IMR-90 (cell line): ENCODE results near the gene RASGRP1. TPM values are rescaled to one million over a fixed set of nuclear protein-coding genes. Genes with fewer than 3 reads are reported as not detected.
A peak's percentile ranks its signal among the peaks of the same experiment; 100 is the strongest.

Source experiments
- ATAC-seq: fragments of 200-7000 bp; cut with Tn5 transposase; 2 replicates; pipeline ENCODE4 v1.9.1; 2020; ENCODE audit warnings: low read depth, mild to moderate bottlenecking, moderate library complexity
- BruUV-seq: library from RNA; stranded (reverse); fragments of 400-500 nt; replicated peaks from 2 replicates; lab custom pipeline; 2021; lab: Mats Ljungman, UMichigan
- CTCF ChIA-PET: fragments of 300-600 bp; formaldehyde crosslinking; extraction: SDS; loops from one replicate; lab custom pipeline; 2021; ENCODE audit warnings: antibody characterized with exemption; lab: Yijun Ruan, JAX
- POLR2A ChIA-PET: fragments of 300-600 bp; sonication (Branson Sonifier 250); formaldehyde crosslinking; loops from one replicate; lab custom pipeline; 2022; ENCODE audit warnings: antibody characterized with exemption; ENCODE audit not compliant: unreplicated experiment; lab: Charles Lee
- DNase-seq: peaks from one replicate; pipeline ENCODE4 v3.0.0; 2013
- H2AFZ ChIP-seq: replicated peaks from 2 replicates; pipeline ENCODE3; 2013; ENCODE audit warnings: low read length, mild to moderate bottlenecking; ENCODE audit not compliant: poor library complexity
- H2AK5ac ChIP-seq: 2 replicates; pipeline ENCODE4 v1.6.1; 2013; ENCODE audit warnings: low read depth, low read length, inconsistent platforms
- H2AK9ac ChIP-seq: replicated peaks from 2 replicates; pipeline ENCODE3; 2013; ENCODE audit warnings: mild to moderate bottlenecking, low read depth, low read length, moderate library complexity; ENCODE audit not compliant: poor library complexity
- H2BK120ac ChIP-seq: 2 replicates; pipeline ENCODE4 v1.6.1; 2013; ENCODE audit warnings: low read depth, low read length, inconsistent platforms
- H2BK15ac ChIP-seq: 3 replicates; pipeline ENCODE4 v1.6.1; 2013; ENCODE audit warnings: low read depth, low read length, inconsistent platforms
- H2BK20ac ChIP-seq: 2 replicates; pipeline ENCODE4 v1.6.1; 2013; ENCODE audit warnings: low read depth, mild to moderate bottlenecking, inconsistent platforms, low read length, moderate library complexity
- H2BK5ac ChIP-seq: 2 replicates; pipeline ENCODE4 v1.6.1; 2013; ENCODE audit warnings: mild to moderate bottlenecking, low read depth, low read length, inconsistent platforms; ENCODE audit not compliant: poor library complexity, severe bottlenecking
- H3K14ac ChIP-seq: replicated peaks from 2 replicates; pipeline ENCODE4 v1.6.1; 2013; ENCODE audit warnings: low read depth, low read length, inconsistent platforms
- H3K18ac ChIP-seq: 2 replicates; pipeline ENCODE4 v1.6.1; 2013; ENCODE audit warnings: low read depth, low read length, control low read depth
- H3K23ac ChIP-seq: 2 replicates; pipeline ENCODE4 v1.6.1; 2013; ENCODE audit warnings: low read depth, low read length, inconsistent platforms
- H3K27ac ChIP-seq: 2 replicates; pipeline ENCODE4 v1.5.1; 2013; ENCODE audit warnings: mild to moderate bottlenecking, control low read depth, low read length; ENCODE audit not compliant: insufficient read depth
- H3K27me3 ChIP-seq: 2 replicates; pipeline ENCODE4 v1.6.1; 2013; ENCODE audit warnings: low read length; ENCODE audit not compliant: control insufficient read depth, insufficient read depth
- H3K36me3 ChIP-seq: 2 replicates; pipeline ENCODE4 v1.6.1; 2013; ENCODE audit warnings: low read length, mixed read lengths; ENCODE audit not compliant: control insufficient read depth, insufficient read depth
- H3K4ac ChIP-seq: 2 replicates; pipeline ENCODE4 v1.6.1; 2013; ENCODE audit warnings: low read depth, low read length, inconsistent platforms
- H3K4me1 ChIP-seq: 2 replicates; pipeline ENCODE4 v1.6.1; 2013; ENCODE audit warnings: low read length, mixed read lengths; ENCODE audit not compliant: control insufficient read depth, insufficient read depth
- H3K4me2 ChIP-seq: 2 replicates; pipeline ENCODE4 v1.6.1; 2013; ENCODE audit warnings: low read depth, mild to moderate bottlenecking, control low read depth, low read length, moderate library complexity
- H3K4me3 ChIP-seq: 2 replicates; pipeline ENCODE4 v1.5.1; 2013; ENCODE audit warnings: low read depth, mild to moderate bottlenecking, control low read depth, low read length, moderate library complexity; ENCODE audit not compliant: insufficient read depth
- H3K56ac ChIP-seq: 2 replicates; pipeline ENCODE4 v1.6.1; 2013; ENCODE audit warnings: low read length, inconsistent platforms; ENCODE audit not compliant: insufficient read depth; ENCODE audit errors: extremely low read depth
- H3K79me1 ChIP-seq, 2 experiments: 2 replicates each; pipeline ENCODE4 v1.6.1; 2013; ENCODE audit warnings: low read length in 2 of 2, inconsistent platforms in 1 of 2, low read depth in 1 of 2
- H3K9ac ChIP-seq: 2 replicates; pipeline ENCODE4 v1.6.1; 2013; ENCODE audit warnings: low read depth, low read length, control low read depth
- H3K9me1 ChIP-seq: 2 replicates; pipeline ENCODE4 v1.6.1; 2013; ENCODE audit warnings: low read length, inconsistent platforms; ENCODE audit not compliant: insufficient read depth
- H3K9me3 ChIP-seq: 2 replicates; pipeline ENCODE4 v1.6.1; 2013; ENCODE audit warnings: low read length; ENCODE audit not compliant: control insufficient read depth, insufficient read depth
- H4K20me1 ChIP-seq: 2 replicates; pipeline ENCODE4 v1.6.1; 2013; ENCODE audit warnings: low read length, inconsistent platforms; ENCODE audit not compliant: insufficient read depth
- H4K5ac ChIP-seq: 2 replicates; pipeline ENCODE4 v1.6.1; 2013; ENCODE audit warnings: mild to moderate bottlenecking, low read depth, low read length, control low read depth
- H4K8ac ChIP-seq, 2 experiments: 2 replicates each; pipeline ENCODE4 v1.6.1; 2013; ENCODE audit warnings: low read depth in 2 of 2, low read length in 2 of 2, control low read depth in 1 of 2, inconsistent platforms in 1 of 2
- H4K91ac ChIP-seq: 2 replicates; pipeline ENCODE4 v1.6.1; 2013; ENCODE audit warnings: low read depth, low read length, inconsistent platforms; ENCODE audit not compliant: insufficient read depth
- BHLHE40 ChIP-seq: fragments of 150-350 bp; IDR thresholded peaks from 2 replicates; pipeline ENCODE4 v1.6.1; 2016; ENCODE audit warnings: mild to moderate bottlenecking, low read depth, low read length
- CEBPB ChIP-seq: IDR thresholded peaks from 2 replicates; pipeline ENCODE4 v1.6.1; 2012; ENCODE audit warnings: low read depth, low read length, improper control_type of control experiment
- CHD1 ChIP-seq: IDR thresholded peaks from 2 replicates; pipeline ENCODE4 v1.6.1; 2012; ENCODE audit warnings: low read depth, low read length, improper control_type of control experiment
- FOS ChIP-seq: fragments of 150-350 bp; IDR thresholded peaks from 2 replicates; pipeline ENCODE4 v1.6.1; 2016; ENCODE audit warnings: low read depth, low read length
- MAFK ChIP-seq: IDR thresholded peaks from 2 replicates; pipeline ENCODE4 v1.6.1; 2012; ENCODE audit warnings: low read depth, low read length, improper control_type of control experiment
- MAZ ChIP-seq: IDR thresholded peaks from 2 replicates; pipeline ENCODE4 v1.6.1; 2012; ENCODE audit warnings: low read depth, mild to moderate bottlenecking, low read length, improper control_type of control experiment, moderate library complexity, borderline replicate concordance
- MXI1 ChIP-seq: IDR thresholded peaks from 2 replicates; pipeline ENCODE4 v1.6.1; 2012; ENCODE audit warnings: low read depth, mild to moderate bottlenecking, low read length, moderate library complexity, borderline replicate concordance
- NFE2L2 ChIP-seq: fragments of 150-350 bp; IDR thresholded peaks from 2 replicates; pipeline ENCODE4 v1.6.1; 2016; ENCODE audit warnings: low read depth, mild to moderate bottlenecking, low read length
- POLR2A ChIP-seq: IDR thresholded peaks from 2 replicates; pipeline ENCODE4 v1.6.1; 2012; ENCODE audit warnings: mild to moderate bottlenecking, low read depth, low read length
- RAD21 ChIP-seq: IDR thresholded peaks from 2 replicates; pipeline ENCODE4 v1.6.1; 2012; ENCODE audit warnings: low read length, improper control_type of control experiment
- RCOR1 ChIP-seq: IDR thresholded peaks from 2 replicates; pipeline ENCODE4 v1.6.1; 2012; ENCODE audit warnings: mild to moderate bottlenecking, low read length, improper control_type of control experiment; ENCODE audit not compliant: insufficient replicate concordance
- RFX5 ChIP-seq: IDR thresholded peaks from 2 replicates; pipeline ENCODE4 v1.8.0; 2012; ENCODE audit warnings: low read depth, mild to moderate bottlenecking, low read length, moderate library complexity
- SMC3 ChIP-seq: fragments of 150-350 bp; IDR thresholded peaks from 2 replicates; pipeline ENCODE4 v1.6.1; 2016; ENCODE audit warnings: low read depth, mild to moderate bottlenecking, antibody characterized with exemption, low read length, moderate library complexity
- WGBS, 2 experiments: methylation state at CpG; one replicate each; pipeline versions ENCODE4 v1.1.5 to v1.1.7; 2013; ENCODE audit warnings: missing lambda C conversion rate in 2 of 2; ENCODE audit not compliant: insufficient read length in 1 of 2; ENCODE audit errors: extremely low coverage in 2 of 2; 5-methylcytosine and 5-hydroxymethylcytosine counted together
- dilution Hi-C: fragments of 300-500 bp; cut with HindIII; formaldehyde crosslinking; loops from one replicate; pipeline ENCODE4 v1.14.3; 2018; ENCODE audit warnings: low sequenced_read_pairs; ENCODE audit not compliant: unreplicated experiment
- in situ Hi-C: fragments of 300-500 bp; cut with MboI; formaldehyde crosslinking; loops from 3 replicates; pipeline ENCODE4 v1.14.3; 2019; ENCODE audit warnings: low sequenced_read_pairs, inconsistent platforms, mixed read lengths
- intact Hi-C: fragments of 100-400 bp; cut with micrococcal nuclease; formaldehyde crosslinking; loops from 2 replicates; pipeline ENCODE4 v1.10.0; 2022
- polyA plus RNA-seq, 3 experiments: library from polyadenylated mRNA; depleted of rRNA; stranded (reverse); fragments of >200 nt; gene quantifications; 2 replicates each; pipeline ENCODE4 v1.2.3, GENCODE V29; 2012; ENCODE audit warnings: low replicate concordance in 1 of 3
- total RNA-seq: library from RNA; depleted of rRNA; stranded (reverse); fragments of >200 nt; gene quantifications from 2 replicates; pipeline ENCODE4 v1.2.3, GENCODE V29; 2012
- TF ChIP-seq, protein P1 (sequence below): fragments of 150-350 bp; IDR thresholded peaks from 2 replicates; pipeline ENCODE4 v1.6.1; 2017; ENCODE audit warnings: mild to moderate bottlenecking, antibody characterized with exemption, low read length, low read depth
- TF ChIP-seq, protein P2 (sequence below): fragments of 150-350 bp; IDR thresholded peaks from 2 replicates; pipeline ENCODE4 v1.6.1; 2016; ENCODE audit warnings: low read depth, mild to moderate bottlenecking, low read length, moderate library complexity, borderline replicate concordance
- TF ChIP-seq, protein P3 (sequence below): conservative IDR thresholded peaks from 2 replicates; pipeline ENCODE4 v1.5.1; 2012; ENCODE audit warnings: mild to moderate bottlenecking, low read depth, low read length, improper control_type of control experiment

RASGRP1 gene
- total and polyA plus RNA-seq, 2 of the 4 experiments (the other 2 are of a cell fraction), result 1.4 to 3.2 TPM

DNA sequence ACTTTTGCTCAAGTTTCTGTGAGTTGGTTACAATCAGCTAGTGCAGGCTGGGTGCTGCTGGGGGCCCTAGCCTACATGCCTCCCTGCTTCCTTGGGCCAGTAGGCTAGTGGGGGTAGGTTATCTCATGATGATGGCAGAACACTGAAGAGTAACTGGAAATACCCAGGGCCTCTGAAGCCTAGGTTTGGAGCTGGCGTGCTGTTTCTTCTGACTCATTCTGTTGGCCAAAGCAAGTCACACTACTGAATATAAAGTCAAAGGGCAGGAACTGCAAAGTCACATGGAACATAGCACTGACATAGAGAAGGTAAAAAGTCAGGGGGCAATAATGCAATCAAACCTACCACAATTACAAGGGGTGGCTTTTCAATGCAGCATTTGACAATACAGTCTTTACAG lies 34.5 kb downstream of the RASGRP1 start:
- ATAC-seq (no peak), DNase-seq (no peak)
- dilution Hi-C loops, result no loop called here
- Histone ChIP-seq H3K27ac (no peak overlapping the region), H2BK5ac (no peak overlapping the region), H4K91ac (no peak overlapping the region; the same call in 1 of the 2 replicates), H3K27me3 (no peaks in the 10 kb centered on the region), H2BK20ac (0 out of 2 replicates have a peak overlapping the region, but pooled peaks have one; percentile 8), H3K36me3 (no peaks in the 10 kb centered on the region), H3K14ac (0 out of 2 replicates have a peak overlapping the region, but pooled peaks have one; percentile 20), H2BK15ac (no peak overlapping the region), H2AK9ac (no peak overlapping the region), H3K18ac (peak overlapping the region; percentile 16; the same call in 1 of the 2 replicates), H3K9ac (no peak overlapping the region), H2AFZ (no peak overlapping the region), H3K56ac (no peak overlapping the region), H3K9me1 (no peaks in the 10 kb centered on the region), H3K23ac (no peak overlapping the region), H3K4me3 (no peak overlapping the region), H4K20me1 (no peaks in the 10 kb centered on the region), H3K4me2 (no peak overlapping the region), H4K5ac (no peak overlapping the region), H2AK5ac (no peak overlapping the region), H3K9me3 (no peaks in the 10 kb centered on the region), H3K4ac (no peak overlapping the region), H4K8ac (no peak overlapping the region), H2BK120ac (no peak overlapping the region), H3K4me1 (peaks cover 4% of the 10 kb centered on the region; the same call in 1 of the 2 replicates), H3K79me1 (no peaks in the 10 kb centered on the region)
- CTCF ChIA-PET, result no interaction called here
- no TSS peak for BruUV-seq
- no CpG with 5 or more reads among the region's 1 CpG for WGBS, 2 experiments
- no peak for TF ChIP-seq RAD21
- TF ChIP-seq, protein P1, sequence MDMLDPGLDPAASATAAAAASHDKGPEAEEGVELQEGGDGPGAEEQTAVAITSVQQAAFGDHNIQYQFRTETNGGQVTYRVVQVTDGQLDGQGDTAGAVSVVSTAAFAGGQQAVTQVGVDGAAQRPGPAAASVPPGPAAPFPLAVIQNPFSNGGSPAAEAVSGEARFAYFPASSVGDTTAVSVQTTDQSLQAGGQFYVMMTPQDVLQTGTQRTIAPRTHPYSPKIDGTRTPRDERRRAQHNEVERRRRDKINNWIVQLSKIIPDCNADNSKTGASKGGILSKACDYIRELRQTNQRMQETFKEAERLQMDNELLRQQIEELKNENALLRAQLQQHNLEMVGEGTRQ, result no peak
- no peak for TF ChIP-seq POLR2A
- no peak for TF ChIP-seq NFE2L2
- no peak for TF ChIP-seq MAZ
- no peak for TF ChIP-seq BHLHE40
- TF ChIP-seq, protein P2, sequence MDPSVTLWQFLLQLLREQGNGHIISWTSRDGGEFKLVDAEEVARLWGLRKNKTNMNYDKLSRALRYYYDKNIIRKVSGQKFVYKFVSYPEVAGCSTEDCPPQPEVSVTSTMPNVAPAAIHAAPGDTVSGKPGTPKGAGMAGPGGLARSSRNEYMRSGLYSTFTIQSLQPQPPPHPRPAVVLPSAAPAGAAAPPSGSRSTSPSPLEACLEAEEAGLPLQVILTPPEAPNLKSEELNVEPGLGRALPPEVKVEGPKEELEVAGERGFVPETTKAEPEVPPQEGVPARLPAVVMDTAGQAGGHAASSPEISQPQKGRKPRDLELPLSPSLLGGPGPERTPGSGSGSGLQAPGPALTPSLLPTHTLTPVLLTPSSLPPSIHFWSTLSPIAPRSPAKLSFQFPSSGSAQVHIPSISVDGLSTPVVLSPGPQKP, result no peak
- TF ChIP-seq RCOR1, result no peak
- TF ChIP-seq CHD1, result no peak
- TF ChIP-seq SMC3, result no peak
- no peak for TF ChIP-seq FOS
- no peak for TF ChIP-seq CEBPB
- no peak for TF ChIP-seq RFX5
- TF ChIP-seq, protein P3, sequence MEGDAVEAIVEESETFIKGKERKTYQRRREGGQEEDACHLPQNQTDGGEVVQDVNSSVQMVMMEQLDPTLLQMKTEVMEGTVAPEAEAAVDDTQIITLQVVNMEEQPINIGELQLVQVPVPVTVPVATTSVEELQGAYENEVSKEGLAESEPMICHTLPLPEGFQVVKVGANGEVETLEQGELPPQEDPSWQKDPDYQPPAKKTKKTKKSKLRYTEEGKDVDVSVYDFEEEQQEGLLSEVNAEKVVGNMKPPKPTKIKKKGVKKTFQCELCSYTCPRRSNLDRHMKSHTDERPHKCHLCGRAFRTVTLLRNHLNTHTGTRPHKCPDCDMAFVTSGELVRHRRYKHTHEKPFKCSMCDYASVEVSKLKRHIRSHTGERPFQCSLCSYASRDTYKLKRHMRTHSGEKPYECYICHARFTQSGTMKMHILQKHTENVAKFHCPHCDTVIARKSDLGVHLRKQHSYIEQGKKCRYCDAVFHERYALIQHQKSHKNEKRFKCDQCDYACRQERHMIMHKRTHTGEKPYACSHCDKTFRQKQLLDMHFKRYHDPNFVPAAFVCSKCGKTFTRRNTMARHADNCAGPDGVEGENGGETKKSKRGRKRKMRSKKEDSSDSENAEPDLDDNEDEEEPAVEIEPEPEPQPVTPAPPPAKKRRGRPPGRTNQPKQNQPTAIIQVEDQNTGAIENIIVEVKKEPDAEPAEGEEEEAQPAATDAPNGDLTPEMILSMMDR, result no peak
- TF ChIP-seq MAFK, result no peak
- TF ChIP-seq MXI1, result no peak
- intact Hi-C loops, result no loop called here
- POLR2A ChIA-PET, result no interaction called here
- in situ Hi-C loops, result no loop called here
